Measurements from ENCODE around the gene AXL.

GRCh38 chr19:41220811-41221210, 1.8 kb downstream of the AXL start:
- TF ChIP-seq EZH2 (IDR thresholded peaks at IDR 0.05; ENCODE audit: borderline replicate concordance), result no peak
- TF ChIP-seq CTCF (IDR thresholded peaks at IDR 0.05; ENCODE audit: poor library complexity), result no peak
